Measurements from ENCODE around the gene CREB3. TPM values are rescaled to one million over a fixed set of nuclear protein-coding genes. Genes with fewer than 3 reads are reported as not detected.

Gene CREB3
- total RNA-seq, 1 experiment from 2014 or later: 27.3 TPM

DNA sequence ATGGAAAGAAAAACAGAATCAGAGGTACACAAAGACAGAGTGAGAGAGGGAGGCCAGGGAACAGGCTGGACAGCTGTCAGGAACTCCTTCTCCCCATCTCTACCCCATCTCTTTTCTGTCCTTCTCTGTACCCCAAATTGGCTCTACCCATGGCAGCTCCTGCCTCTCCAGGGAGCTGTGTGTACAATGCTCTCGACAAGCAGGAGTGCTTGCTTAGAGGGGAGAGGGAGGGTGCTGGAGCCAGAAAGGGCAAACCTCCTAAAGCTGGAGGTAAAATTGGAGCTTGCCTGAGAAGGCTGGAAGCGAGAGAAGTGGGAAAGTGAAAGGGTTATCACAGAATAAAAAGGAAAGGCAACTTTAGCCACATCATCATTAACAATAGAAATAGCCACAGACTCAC is 49.1 kb upstream of the CREB3 start:
- no CpG with 5 or more reads among the region's 2 CpGs for WGBS (ENCODE audit: extremely low coverage, insufficient read length, low lambda C conversion rate)
- Histone ChIP-seq H3T11ph (ENCODE audit: low read length) (no peak overlapping the region), H3K9ac (ENCODE audit: extremely low read depth, insufficient read length, low read length) (no peak overlapping the region), H2AFZ (ENCODE audit: low read length) (no peak overlapping the region), H3K79me2 (ENCODE audit: insufficient read depth, low read length) (no peaks in the 10 kb centered on the region), H3K23me2 (ENCODE audit: insufficient read length, low read depth, low read length, poor library complexity, severe bottlenecking) (no peaks in the 10 kb centered on the region), H3K27ac (ENCODE audit: insufficient read length, low read depth, low read length) (no peak overlapping the region), H3K4ac (ENCODE audit: low read depth, low read length) (no peak overlapping the region), H3K4me2 (ENCODE audit: insufficient read depth, insufficient read length, low read length) (no peak overlapping the region), H3K4me1 (ENCODE audit: insufficient read depth, low read length) (peaks cover 3% of the 10 kb centered on the region), H4K8ac (replicated peaks; ENCODE audit: insufficient read length, low read depth, low read length) (no peak overlapping the region), H2BK15ac (ENCODE audit: low read depth, low read length) (no peak overlapping the region), H4K5ac (ENCODE audit: insufficient read length, low read depth, low read length) (no peak overlapping the region), H3K9me3 (ENCODE audit: control insufficient read depth, low read depth, low read length) (no peaks in the 10 kb centered on the region), H2BK12ac (ENCODE audit: insufficient read length, low read depth, low read length) (no peak overlapping the region), H2BK20ac (ENCODE audit: low read depth, low read length, poor library complexity, severe bottlenecking) (no peak overlapping the region), H3K14ac (ENCODE audit: insufficient read depth, low read length) (no peak overlapping the region), H3K23ac (ENCODE audit: insufficient read length, low read depth, low read length) (no peak overlapping the region), H2BK120ac (ENCODE audit: low read depth, low read length, poor library complexity, severe bottlenecking) (no peak overlapping the region), H2BK5ac (ENCODE audit: insufficient read length, low read length) (no peak overlapping the region), H3K56ac (ENCODE audit: insufficient read length, low read depth, low read length) (no peak overlapping the region), H3K18ac (ENCODE audit: insufficient read length, low read depth, low read length) (no peak overlapping the region), H2AK5ac (ENCODE audit: insufficient read length, low read length) (no peak overlapping the region), H3K27me3 (ENCODE audit: insufficient read depth, low read length) (no peaks in the 10 kb centered on the region), H4K20me1 (ENCODE audit: control insufficient read depth, insufficient read depth, insufficient read length) (no peaks in the 10 kb centered on the region), H4K91ac (ENCODE audit: insufficient read length, low read depth, low read length) (no peak overlapping the region), H3K79me1 (ENCODE audit: insufficient read depth, low read depth, low read length, poor library complexity, severe bottlenecking) (no peaks in the 10 kb centered on the region)
- H3K27ac Mint-ChIP-seq: 0 out of 7 replicates have a peak overlapping the region, but pooled peaks of 1 of the 3 experiments have one; percentile 28
- no peaks in the 10 kb centered on the region for H3K27me3 Mint-ChIP-seq (ENCODE audit: low read depth)
- H3K9me3 Mint-ChIP-seq: no peaks in the 10 kb centered on the region
- TF ChIP-seq, protein P1, sequence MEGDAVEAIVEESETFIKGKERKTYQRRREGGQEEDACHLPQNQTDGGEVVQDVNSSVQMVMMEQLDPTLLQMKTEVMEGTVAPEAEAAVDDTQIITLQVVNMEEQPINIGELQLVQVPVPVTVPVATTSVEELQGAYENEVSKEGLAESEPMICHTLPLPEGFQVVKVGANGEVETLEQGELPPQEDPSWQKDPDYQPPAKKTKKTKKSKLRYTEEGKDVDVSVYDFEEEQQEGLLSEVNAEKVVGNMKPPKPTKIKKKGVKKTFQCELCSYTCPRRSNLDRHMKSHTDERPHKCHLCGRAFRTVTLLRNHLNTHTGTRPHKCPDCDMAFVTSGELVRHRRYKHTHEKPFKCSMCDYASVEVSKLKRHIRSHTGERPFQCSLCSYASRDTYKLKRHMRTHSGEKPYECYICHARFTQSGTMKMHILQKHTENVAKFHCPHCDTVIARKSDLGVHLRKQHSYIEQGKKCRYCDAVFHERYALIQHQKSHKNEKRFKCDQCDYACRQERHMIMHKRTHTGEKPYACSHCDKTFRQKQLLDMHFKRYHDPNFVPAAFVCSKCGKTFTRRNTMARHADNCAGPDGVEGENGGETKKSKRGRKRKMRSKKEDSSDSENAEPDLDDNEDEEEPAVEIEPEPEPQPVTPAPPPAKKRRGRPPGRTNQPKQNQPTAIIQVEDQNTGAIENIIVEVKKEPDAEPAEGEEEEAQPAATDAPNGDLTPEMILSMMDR (conservative IDR thresholded peaks at IDR 0.05): no peak
- peaks cover 30 to 33% of the 10 kb centered on the region in 2 experiments for H3K4me1 Mint-ChIP-seq
- peaks cover 41 to 63% (median 61%) of the 10 kb centered on the region in 3 experiments; a peak in 6 of 7 replicates for H3K36me3 Mint-ChIP-seq (ENCODE audit: insufficient read depth in 1 of 3, low read depth in 3 of 3)
- H3K4me3 Mint-ChIP-seq: no peak overlapping the region
- DNase-seq: no peak

Measured in H9 (cell line).